ENCODE measurements around the gene NBEAL2.
"Not testable (repeated sequence)": the region's sequence is repeated elsewhere in the genome, so short reads cannot be mapped to it uniquely, and the experiment has no call there.

The NBEAL2 gene

GRCh38 chr3:47012342-47013230, 33.1 kb downstream of the NBEAL2 start:
- no peak for DNase-seq (ENCODE audit: low read depth)

- DNase-seq (ENCODE audit: low read depth) = no peak
These were observed 33.8 kb downstream of the NBEAL2 start for GRCh38 chr3:47013231-47013630.

- DNase-seq (ENCODE audit: low read depth) = no peak
These were observed 34.6 kb downstream of the NBEAL2 start for GRCh38 chr3:47014036-47014435.

GRCh38 chr3:47015151-47015550, 35.7 kb downstream of the NBEAL2 start:
- no peak for DNase-seq (ENCODE audit: low read depth)

GRCh38 chr3:47016086-47016933, 36.8 kb downstream of the NBEAL2 start:
- DNase-seq (ENCODE audit: low read depth) = no peak

DNA sequence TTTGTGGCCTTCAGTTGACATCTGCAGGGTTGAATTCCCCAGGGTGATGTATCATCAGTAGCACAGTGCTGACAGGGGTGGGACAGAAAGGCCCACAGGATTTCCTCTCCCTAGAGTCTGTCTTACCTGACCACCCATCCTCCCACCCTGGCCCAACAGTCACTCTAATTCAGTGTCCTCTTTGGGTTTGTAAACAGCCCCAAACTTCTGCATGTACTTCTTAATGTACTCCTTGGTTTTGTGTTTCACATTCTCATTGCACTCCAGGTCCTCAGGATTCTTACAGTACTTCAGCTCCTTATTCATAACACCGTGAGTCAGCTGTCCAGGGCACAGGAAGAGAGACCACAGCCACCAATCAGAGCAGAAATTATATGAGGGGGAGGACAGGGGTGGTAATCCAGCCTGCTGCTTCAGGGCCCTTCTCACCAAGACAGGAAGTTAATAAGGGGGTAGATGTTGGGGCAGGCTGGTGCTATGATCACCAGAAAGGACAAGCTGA, 37.5 kb downstream of the NBEAL2 start:
- peak; percentile 90 for DNase-seq (ENCODE audit: low read depth)

- DNase-seq (ENCODE audit: low read depth) = peak; percentile 71
These were observed 38.2 kb downstream of the NBEAL2 start for GRCh38 chr3:47017504-47018268.

- no peak for DNase-seq (ENCODE audit: low read depth)
These were observed 38.8 kb downstream of the NBEAL2 start for GRCh38 chr3:47018269-47018611.

DNA sequence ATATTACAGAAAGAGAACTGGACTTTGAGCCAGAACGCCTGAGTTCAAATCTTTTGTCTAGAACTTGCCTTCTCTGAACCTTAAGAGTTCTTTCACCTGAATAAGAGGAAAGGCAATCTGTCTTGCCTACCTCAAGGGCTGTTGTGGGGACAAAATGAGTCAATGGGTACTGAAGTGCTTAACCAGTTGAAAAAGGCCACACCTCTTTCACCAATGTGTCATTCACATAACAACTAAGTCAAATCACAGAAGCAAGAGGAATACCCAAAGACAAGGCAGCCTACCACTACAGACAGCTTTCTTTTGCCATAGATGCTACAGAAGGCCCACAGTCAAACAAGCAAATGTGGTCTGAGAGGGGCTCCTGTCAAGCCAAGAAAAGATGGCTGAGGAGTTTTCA, 39.7 kb downstream of the NBEAL2 start:
- DNase-seq (ENCODE audit: low read depth) = peak; percentile 48

- no peak for DNase-seq (ENCODE audit: low read depth)
These were observed 40.8 kb downstream of the NBEAL2 start for GRCh38 chr3:47020311-47020710.

GRCh38 chr3:47022641-47023071, 43.2 kb downstream of the NBEAL2 start:
- no peak for DNase-seq (ENCODE audit: low read depth)

GRCh38 chr3:47024932-47025331, 45.5 kb downstream of the NBEAL2 start:
- DNase-seq (ENCODE audit: low read depth) = no peak

- DNase-seq (ENCODE audit: low read depth) = not testable (repeated sequence)
These were observed 47.0 kb downstream of the NBEAL2 start for GRCh38 chr3:47026432-47026831.

GRCh38 chr3:47028146-47028545, 48.7 kb downstream of the NBEAL2 start:
- DNase-seq (ENCODE audit: low read depth) = no peak

GRCh38 chr3:47028667-47029066, 49.2 kb downstream of the NBEAL2 start:
- no peak for DNase-seq (ENCODE audit: low read depth)

DNA sequence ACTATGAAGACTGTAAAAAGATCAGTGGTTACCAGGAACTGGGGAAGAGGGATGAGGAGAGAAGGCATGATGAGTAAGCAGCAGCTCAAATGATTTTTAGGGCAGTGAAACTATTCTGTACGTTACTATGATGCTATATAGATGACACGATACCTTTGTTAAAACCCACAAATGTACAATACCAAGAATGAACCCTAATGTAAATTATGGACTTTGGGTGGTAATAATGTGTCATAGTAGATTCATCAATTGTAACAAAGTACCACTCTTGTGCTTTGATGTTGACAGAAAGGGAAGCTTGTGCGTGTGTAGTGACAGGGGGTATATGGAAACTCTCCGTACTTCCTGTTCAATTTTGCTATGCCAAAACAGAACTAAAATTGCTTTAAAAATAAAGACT, 51.6 kb downstream of the NBEAL2 start:
- DNase-seq (ENCODE audit: low read depth) = not testable (repeated sequence)

GRCh38 chr3:47034868-47035489, 55.5 kb downstream of the NBEAL2 start:
- no peak for DNase-seq (ENCODE audit: low read depth)

DNA sequence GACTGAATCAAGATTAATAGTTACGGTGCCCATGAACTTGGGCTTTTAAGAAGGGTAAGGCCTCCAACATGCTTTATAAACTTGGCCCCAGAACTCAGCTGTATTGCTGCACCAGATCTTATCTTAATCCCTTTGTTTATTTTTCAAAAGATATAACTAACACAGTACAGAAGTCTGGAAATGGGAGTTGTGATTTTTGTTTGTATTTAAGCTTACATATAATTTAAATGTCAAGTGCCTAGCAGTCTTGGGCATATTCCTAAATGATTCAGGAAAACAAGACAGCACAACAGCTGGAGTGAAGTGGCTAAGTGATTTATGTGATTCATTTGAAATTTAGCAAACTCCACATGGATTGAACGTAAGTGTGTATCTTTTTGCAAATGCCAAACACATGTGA, 56.2 kb downstream of the NBEAL2 start:
- DNase-seq (ENCODE audit: low read depth) = no peak

DNA sequence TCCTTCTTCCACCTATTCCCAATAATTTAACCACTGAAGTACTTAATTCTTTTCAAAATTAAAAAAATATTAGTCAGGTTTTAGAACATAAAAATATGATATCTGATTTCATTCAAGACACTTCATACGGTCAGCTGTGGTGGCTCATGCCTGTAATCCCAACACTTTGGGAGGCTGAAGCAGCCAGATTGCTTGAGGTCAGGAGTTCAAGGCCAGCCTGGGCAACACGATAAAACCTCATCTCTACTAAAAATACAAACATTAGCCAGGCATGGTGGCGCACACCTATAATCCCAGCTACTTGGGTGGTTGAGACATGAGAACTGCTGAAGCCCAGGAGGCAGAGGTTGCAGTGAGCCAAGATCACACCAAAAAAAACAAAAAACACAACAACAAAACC, 56.7 kb downstream of the NBEAL2 start:
- no peak for DNase-seq (ENCODE audit: low read depth)

- DNase-seq (ENCODE audit: low read depth) = not testable (repeated sequence)
These were observed 57.8 kb downstream of the NBEAL2 start for GRCh38 chr3:47037302-47037701.

DNA sequence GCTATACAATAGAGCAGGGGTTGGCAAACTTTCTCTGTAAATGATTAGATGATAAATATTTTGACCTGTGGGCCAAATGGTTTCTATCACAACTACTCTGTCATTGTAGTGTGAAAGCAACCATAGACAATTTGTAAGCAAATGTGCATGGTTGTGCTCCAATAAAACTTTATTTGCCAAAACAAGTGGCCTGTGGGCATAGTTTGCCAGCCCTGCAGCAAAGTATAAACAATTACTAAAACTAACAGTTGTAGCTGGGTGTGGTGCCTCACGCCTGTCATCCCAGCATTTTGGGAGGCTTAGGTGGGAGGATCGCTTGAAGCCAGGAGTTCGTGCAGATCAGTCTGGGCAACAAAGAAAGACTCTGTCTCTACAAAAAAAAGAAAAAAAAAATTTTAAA, 61.6 kb downstream of the NBEAL2 start:
- no peak for DNase-seq (ENCODE audit: low read depth)

Measured in ELR (cell line).